Measurements from ENCODE around the gene GRK5. TPM values are rescaled to one million over a fixed set of nuclear protein-coding genes. Genes with fewer than 3 reads are reported as not detected.

GRK5 gene
- total RNA-seq, 1 experiment from 2014 or later, result 4.8 TPM

- in situ Hi-C loops (cut with HindIII; ENCODE audit: low pct_unique_long_range_greater_than_20kb, low sequenced_read_pairs), result no loop called here
- no peak for DNase-seq (ENCODE audit: low read depth, low spot score)
Measured at GRCh38 chr10:119483839-119484238, 276.5 kb downstream of the GRK5 start.

GRCh38 chr10:119488675-119489074, 281.3 kb downstream of the GRK5 start:
- in situ Hi-C loops (cut with HindIII; ENCODE audit: low pct_unique_long_range_greater_than_20kb, low sequenced_read_pairs), result no loop called here

GRCh38 chr10:119489991-119490326, 282.6 kb downstream of the GRK5 start:
- in situ Hi-C loops (cut with HindIII; ENCODE audit: low pct_unique_long_range_greater_than_20kb, low sequenced_read_pairs), result no loop called here
- DNase-seq (ENCODE audit: low read depth, low spot score), result no peak

More at GRCh38 chr10:119488675-119489074, 281.3 kb downstream of the GRK5 start:
- no peak for DNase-seq (ENCODE audit: low read depth, low spot score)

- in situ Hi-C loops (cut with HindIII; ENCODE audit: low pct_unique_long_range_greater_than_20kb, low sequenced_read_pairs), result no loop called here
- DNase-seq (ENCODE audit: low read depth, low spot score), result no peak
Measured at GRCh38 chr10:119491966-119492757, 284.8 kb downstream of the GRK5 start.

- in situ Hi-C loops (cut with HindIII; ENCODE audit: low pct_unique_long_range_greater_than_20kb, low sequenced_read_pairs), result no loop called here
Measured at GRCh38 chr10:119493155-119493554, 285.8 kb downstream of the GRK5 start.

GRCh38 chr10:119494236-119495020, 287.1 kb downstream of the GRK5 start:
- in situ Hi-C loops (cut with HindIII; ENCODE audit: low pct_unique_long_range_greater_than_20kb, low sequenced_read_pairs), result no loop called here
- DNase-seq (ENCODE audit: low read depth, low spot score), result no peak

More at GRCh38 chr10:119493155-119493554, 285.8 kb downstream of the GRK5 start:
- no peak for DNase-seq (ENCODE audit: low read depth, low spot score)

GRCh38 chr10:119495021-119495505, 287.7 kb downstream of the GRK5 start:
- DNase-seq (ENCODE audit: low read depth, low spot score), result no peak
- in situ Hi-C loops (cut with HindIII; ENCODE audit: low pct_unique_long_range_greater_than_20kb, low sequenced_read_pairs), result no loop called here

- in situ Hi-C loops (cut with HindIII; ENCODE audit: low pct_unique_long_range_greater_than_20kb, low sequenced_read_pairs), result no loop called here
- no peak for DNase-seq (ENCODE audit: low read depth, low spot score)
Measured at GRCh38 chr10:119495545-119495944, 288.2 kb downstream of the GRK5 start.

GRCh38 chr10:119496273-119496672, 288.9 kb downstream of the GRK5 start:
- in situ Hi-C loops (cut with HindIII; ENCODE audit: low pct_unique_long_range_greater_than_20kb, low sequenced_read_pairs), result no loop called here

GRCh38 chr10:119497243-119497642, 289.9 kb downstream of the GRK5 start:
- in situ Hi-C loops (cut with HindIII; ENCODE audit: low pct_unique_long_range_greater_than_20kb, low sequenced_read_pairs), result no loop called here
- no peak for DNase-seq (ENCODE audit: low read depth, low spot score)

More at GRCh38 chr10:119496273-119496672, 288.9 kb downstream of the GRK5 start:
- peak; percentile 67 for DNase-seq (ENCODE audit: low read depth, low spot score)

GRCh38 chr10:119498889-119499676, 291.7 kb downstream of the GRK5 start:
- in situ Hi-C loops (cut with HindIII; ENCODE audit: low pct_unique_long_range_greater_than_20kb, low sequenced_read_pairs), result no loop called here
- peak; percentile 80 for DNase-seq (ENCODE audit: low read depth, low spot score)

GRCh38 chr10:119499677-119500002, 292.3 kb downstream of the GRK5 start:
- in situ Hi-C loops (cut with HindIII; ENCODE audit: low pct_unique_long_range_greater_than_20kb, low sequenced_read_pairs), result no loop called here
- no peak for DNase-seq (ENCODE audit: low read depth, low spot score)

GRCh38 chr10:119500123-119500795, 292.9 kb downstream of the GRK5 start:
- in situ Hi-C loops (cut with HindIII; ENCODE audit: low pct_unique_long_range_greater_than_20kb, low sequenced_read_pairs), result no loop called here
- peak; percentile 69 for DNase-seq (ENCODE audit: low read depth, low spot score)

- DNase-seq (ENCODE audit: low read depth, low spot score), result no peak
- in situ Hi-C loops (cut with HindIII; ENCODE audit: low pct_unique_long_range_greater_than_20kb, low sequenced_read_pairs), result no loop called here
Measured at GRCh38 chr10:119500821-119501220, 293.4 kb downstream of the GRK5 start.

GRCh38 chr10:119501690-119502089, 294.3 kb downstream of the GRK5 start:
- in situ Hi-C loops (cut with HindIII; ENCODE audit: low pct_unique_long_range_greater_than_20kb, low sequenced_read_pairs), result no loop called here
- no peak for DNase-seq (ENCODE audit: low read depth, low spot score)

GRCh38 chr10:119502209-119502608, 294.8 kb downstream of the GRK5 start:
- in situ Hi-C loops (cut with HindIII; ENCODE audit: low pct_unique_long_range_greater_than_20kb, low sequenced_read_pairs), result no loop called here
- DNase-seq (ENCODE audit: low read depth, low spot score), result no peak

- in situ Hi-C loops (cut with HindIII; ENCODE audit: low pct_unique_long_range_greater_than_20kb, low sequenced_read_pairs), result no loop called here
- DNase-seq (ENCODE audit: low read depth, low spot score), result no peak
Measured at GRCh38 chr10:119502618-119503155, 295.3 kb downstream of the GRK5 start.

Data from SK-MEL-5 (cell line).